Measurements from ENCODE around the gene PPP3R2.
"Not testable (repeated sequence)": the region's sequence is repeated elsewhere in the genome, so short reads cannot be mapped to it uniquely, and the experiment has no call there.

Gene PPP3R2

DNA sequence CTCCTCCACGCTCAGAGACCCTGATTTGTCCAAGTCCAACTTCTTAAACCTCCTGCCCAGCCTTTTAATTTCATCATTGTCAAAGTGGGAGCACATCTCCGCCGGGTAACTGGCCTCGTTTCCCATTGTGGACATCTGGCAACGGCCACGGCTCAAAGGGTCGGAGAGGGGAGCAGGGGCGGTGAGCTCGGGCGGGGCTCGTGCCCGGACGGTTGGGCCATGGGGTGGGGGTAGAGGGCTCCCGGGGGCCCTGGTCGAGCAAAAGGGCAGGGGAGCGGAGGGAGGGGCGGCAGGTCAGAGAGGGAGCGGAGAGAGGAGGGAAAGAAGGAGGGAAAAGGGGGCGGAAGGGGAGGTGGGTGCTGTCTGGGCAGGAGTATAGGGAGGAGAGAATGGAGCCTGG lies at the start of gene PPP3R2:
PPP3R2 (minus strand) TSS at position 174 of the 400 bp plus-strand sequence; CDS start at position 126, 48 bp downstream.
- no peak for FAIRE-seq

- FAIRE-seq = peak; percentile 36
Measured at GRCh38 chr9:101639785-101640665, 45.3 kb upstream of the PPP3R2 start.

GRCh38 chr9:101639311-101639710 lies 44.5 kb upstream of the PPP3R2 start:
- peak; percentile 62 for FAIRE-seq

GRCh38 chr9:101636247-101636646 lies 41.5 kb upstream of the PPP3R2 start:
- FAIRE-seq = no peak

GRCh38 chr9:101635473-101635872 lies 40.7 kb upstream of the PPP3R2 start:
- no peak for FAIRE-seq

DNA sequence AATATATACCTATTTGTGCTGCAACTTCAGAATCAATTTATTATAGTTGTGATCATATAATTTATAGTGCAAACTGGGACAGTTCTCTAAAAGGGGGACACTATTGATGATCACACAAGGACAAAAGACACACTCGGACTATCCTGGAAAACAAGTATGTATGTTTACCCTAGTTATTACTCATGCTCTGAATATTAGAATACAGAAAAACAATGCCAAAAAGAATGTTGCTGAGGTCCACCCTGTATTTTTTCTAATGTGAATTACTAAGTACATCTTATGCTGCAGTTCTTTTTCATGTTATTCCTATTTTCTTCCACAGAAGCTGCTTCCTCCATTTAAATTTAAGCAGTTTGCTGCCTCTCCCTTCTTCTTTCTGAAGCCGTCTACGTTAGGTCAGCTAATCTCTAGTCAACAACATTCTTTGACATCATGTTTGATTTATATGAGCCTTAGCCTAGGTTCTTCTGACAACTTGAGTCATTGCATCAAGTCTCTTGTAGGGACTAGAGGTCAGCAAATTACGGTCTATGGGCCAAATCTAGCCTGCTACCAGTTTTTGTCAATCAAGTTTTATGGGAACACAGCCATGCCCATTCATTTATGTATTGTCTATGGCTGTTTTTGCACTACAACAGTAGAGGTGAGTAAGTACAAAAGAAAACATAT lies 40.1 kb upstream of the PPP3R2 start:
- FAIRE-seq = no peak

GRCh38 chr9:101632611-101633010 lies 37.8 kb upstream of the PPP3R2 start:
- no peak for FAIRE-seq

DNA sequence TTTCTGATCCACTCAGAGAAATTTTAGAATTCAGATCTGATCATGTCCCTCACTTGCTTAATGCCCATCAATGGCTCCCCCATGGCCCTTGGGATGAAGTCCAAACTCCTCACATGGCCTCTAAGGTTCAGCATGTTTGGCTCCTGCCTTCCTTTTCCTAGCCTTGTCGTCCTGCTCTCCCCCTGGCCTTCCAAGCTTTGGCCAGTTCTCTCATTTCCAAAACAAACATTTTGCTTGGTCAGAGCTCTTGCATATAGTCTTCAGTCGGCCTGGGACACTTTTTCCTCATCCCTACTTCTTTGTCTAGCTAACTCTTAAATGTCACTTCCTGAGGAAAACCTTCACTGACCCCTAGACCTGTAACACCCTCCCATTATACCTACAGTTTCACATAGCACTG lies 37.1 kb upstream of the PPP3R2 start:
- no peak for FAIRE-seq

- no peak for FAIRE-seq
Measured at GRCh38 chr9:101629636-101630035, 34.9 kb upstream of the PPP3R2 start.

DNA sequence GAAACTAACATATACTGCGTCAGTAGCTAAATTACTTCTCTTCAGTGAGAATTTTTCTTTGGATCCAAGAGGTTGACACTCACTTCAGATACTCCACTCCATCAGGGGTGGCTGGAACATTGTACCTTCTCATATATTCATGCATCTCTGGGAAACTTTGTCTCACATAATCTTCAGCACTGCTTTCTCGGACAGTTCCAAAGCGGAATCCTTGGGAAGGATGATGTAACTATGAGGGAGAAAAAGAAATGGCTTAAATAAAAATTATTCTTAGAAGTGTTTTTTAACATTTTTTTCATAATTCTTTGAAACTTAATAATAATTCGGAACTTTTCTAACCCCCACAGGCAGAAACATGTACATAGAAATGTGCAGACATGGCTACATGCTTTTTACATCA lies 33.4 kb upstream of the PPP3R2 start:
- no peak for FAIRE-seq

GRCh38 chr9:101626295-101626694 lies 31.5 kb upstream of the PPP3R2 start:
- FAIRE-seq = no peak

- FAIRE-seq = no peak
Measured at GRCh38 chr9:101625876-101626275, 31.1 kb upstream of the PPP3R2 start.

- no peak for FAIRE-seq
Measured at GRCh38 chr9:101620452-101620851, 25.7 kb upstream of the PPP3R2 start.

DNA sequence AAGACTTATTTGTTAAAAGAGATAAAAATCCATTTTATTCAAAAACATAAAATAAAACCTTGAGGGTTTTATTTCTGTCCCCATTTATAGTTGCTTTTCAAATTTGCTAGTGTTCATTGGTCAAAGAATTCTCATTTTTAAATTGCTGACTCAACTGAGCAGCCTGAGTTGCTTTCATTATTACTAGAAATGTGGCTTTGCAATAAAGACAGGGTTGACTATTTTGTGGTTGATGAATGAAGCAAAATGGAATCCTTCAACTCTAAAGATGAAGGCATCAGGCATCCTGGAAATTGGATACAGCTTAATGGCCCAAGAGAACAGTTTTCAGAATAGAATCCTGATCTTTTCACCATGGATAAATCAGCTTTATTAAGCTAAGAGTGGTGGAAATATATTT lies 23.9 kb upstream of the PPP3R2 start:
- no peak for FAIRE-seq

DNA sequence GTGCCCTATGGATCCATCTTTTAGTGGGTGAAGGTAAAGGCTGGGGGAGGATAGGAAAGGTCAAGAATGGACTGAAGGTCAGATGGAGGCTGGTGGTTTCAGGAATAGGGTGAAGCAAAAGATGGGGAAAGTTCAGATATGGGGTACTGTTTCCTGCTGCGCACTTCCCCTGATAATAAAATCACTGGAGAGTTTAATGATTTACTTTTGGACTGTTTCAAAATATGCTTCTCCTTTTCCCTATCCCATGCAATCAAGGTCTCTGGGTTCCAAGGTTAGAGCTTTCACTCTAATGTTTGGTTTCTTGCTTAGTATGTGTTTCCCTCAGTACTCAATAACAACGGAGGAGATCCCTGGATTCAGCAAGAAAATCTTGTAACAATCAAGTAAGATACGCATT lies 10.8 kb upstream of the PPP3R2 start:
- no peak for FAIRE-seq

- no peak for FAIRE-seq
Measured at GRCh38 chr9:101604296-101604695, 9.5 kb upstream of the PPP3R2 start.

GRCh38 chr9:101601904-101602765 lies 7.4 kb upstream of the PPP3R2 start:
- FAIRE-seq = peak; percentile 95

DNA sequence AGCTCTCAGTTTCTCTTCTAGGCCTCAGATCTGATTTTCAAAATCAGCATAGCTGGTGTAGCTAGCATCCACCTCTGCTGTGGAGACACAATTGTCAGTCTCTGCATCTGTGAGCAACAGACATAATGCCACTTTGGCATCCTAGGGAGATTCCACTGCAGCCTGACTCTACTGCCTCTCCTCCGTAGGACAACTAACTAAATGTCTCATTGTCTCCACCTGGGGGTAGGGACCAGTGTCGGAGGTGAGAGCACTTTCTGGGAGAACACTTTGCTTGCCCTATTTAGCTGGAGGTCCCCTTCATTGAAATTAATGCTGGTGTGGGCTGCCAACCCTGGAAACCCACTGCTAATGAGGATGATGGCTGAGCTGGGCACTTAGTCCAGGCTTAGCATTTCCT lies 1.4 kb downstream of the PPP3R2 start:
- no peak for FAIRE-seq

- FAIRE-seq = no peak
Measured at GRCh38 chr9:101592788-101593187, 2.0 kb downstream of the PPP3R2 start.

GRCh38 chr9:101591787-101592446 lies 2.9 kb downstream of the PPP3R2 start:
- FAIRE-seq = no peak

- FAIRE-seq = no peak
Measured at GRCh38 chr9:101590901-101591300, 3.9 kb downstream of the PPP3R2 start.

GRCh38 chr9:101590074-101590473 lies 4.7 kb downstream of the PPP3R2 start:
- not testable (repeated sequence) for FAIRE-seq

Measured in islet of Langerhans (tissue), 1 donor.